Tibial artery (tissue), 4 donors: Measurements from ENCODE around the gene USHBP1.
A peak's percentile ranks its signal among the peaks of the same experiment; 100 is the strongest.

Experiments used
- DNase-seq, 2 donors: peaks; one replicate each; pipeline ENCODE4 v3.0.0-alpha.2; 2019
- H3K27ac ChIP-seq, 2 donors: fragments of 200-600 bp; sonication (generic) in 1 of 2; 1 replicate in 1 of 2; 2 replicates in 1 of 2; pipeline ENCODE4 v1.5.1; 2018 to 2019; ENCODE audit warnings: mild to moderate bottlenecking in 1 of 2
- H3K27me3 ChIP-seq, 2 donors: fragments of 200-600 bp; sonication (generic) in 1 of 2; one replicate each; pipeline versions ENCODE4 v1.5.1 to v1.6.0; 2016 to 2019
- H3K36me3 ChIP-seq, 3 donors: fragments of 200-600 bp; sonication (generic) in 2 of 3; one replicate each; pipeline ENCODE4 v1.5.1; 2016 to 2019; ENCODE audit warnings: mild to moderate bottlenecking in 2 of 3
- H3K4me1 ChIP-seq, 4 donors: fragments of 200-600 bp; sonication (generic) in 2 of 4; 1 replicate in 3 of 4; 2 replicates in 1 of 4; pipeline ENCODE4 v1.5.1; 2016 to 2019
- H3K4me3 ChIP-seq, 2 donors: fragments of 200-600 bp; sonication (generic) in 1 of 2; 1 replicate in 1 of 2; 2 replicates in 1 of 2; pipeline ENCODE4 v1.5.1; 2018 to 2019; ENCODE audit warnings: mild to moderate bottlenecking in 2 of 2
- H3K9me3 ChIP-seq, 3 donors: fragments of 200-600 bp; sonication (generic) in 1 of 3; one replicate each; pipeline ENCODE4 v1.5.1; 2016 to 2019
- intact Hi-C: fragments of 100-400 bp; cut with DNase I; formaldehyde crosslinking; loops from one replicate; pipeline ENCODE4 v1.15.0; 2023; ENCODE audit warnings: low total_unique reads
- TF ChIP-seq, protein P1 (sequence below), 2 experiments: fragments of 200-600 bp in 1 of 2; fragments of 450-650 bp in 1 of 2; IDR thresholded peaks; one replicate each; pipeline ENCODE4 v1.5.1; 2017 to 2019; ENCODE audit warnings: antibody characterized with exemption in 2 of 2, mild to moderate bottlenecking in 1 of 2, moderate library complexity in 1 of 2

Gene USHBP1

DNA sequence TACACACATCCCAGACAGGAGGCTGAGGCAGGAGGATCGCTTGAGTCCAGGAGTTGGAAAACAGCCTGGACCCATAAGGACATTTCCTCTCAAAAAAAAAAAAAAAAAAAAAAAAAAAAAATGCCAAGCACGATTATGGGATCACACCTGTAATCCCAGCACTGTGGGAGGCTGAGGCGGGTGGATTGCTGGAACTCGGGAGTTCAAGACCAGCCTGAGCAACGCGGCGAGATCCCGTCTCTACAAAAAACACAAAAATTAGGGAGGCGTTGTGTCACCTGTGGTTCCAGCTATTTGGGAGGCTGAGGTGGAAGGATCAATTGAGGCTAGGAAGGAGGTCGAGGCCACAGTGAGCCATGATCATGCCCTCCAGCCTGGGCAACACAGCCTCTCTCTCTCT lies 39.5 kb downstream of the USHBP1 start:
- Histone ChIP-seq H3K4me3 (peak overlapping the region in 1 of 2 donors; percentile 65), H3K36me3 (peaks cover 0 to 15% (median 5%) of the 10 kb centered on the region in 3 donors), H3K27me3 (no peaks in the 10 kb centered on the region), H3K4me1 (peaks cover 0 to 22% (median 10%) of the 10 kb centered on the region in 4 donors), H3K9me3 (no peaks in the 10 kb centered on the region), H3K27ac (no peak overlapping the region)
- DNase-seq = no peak
- TF ChIP-seq, protein P1, sequence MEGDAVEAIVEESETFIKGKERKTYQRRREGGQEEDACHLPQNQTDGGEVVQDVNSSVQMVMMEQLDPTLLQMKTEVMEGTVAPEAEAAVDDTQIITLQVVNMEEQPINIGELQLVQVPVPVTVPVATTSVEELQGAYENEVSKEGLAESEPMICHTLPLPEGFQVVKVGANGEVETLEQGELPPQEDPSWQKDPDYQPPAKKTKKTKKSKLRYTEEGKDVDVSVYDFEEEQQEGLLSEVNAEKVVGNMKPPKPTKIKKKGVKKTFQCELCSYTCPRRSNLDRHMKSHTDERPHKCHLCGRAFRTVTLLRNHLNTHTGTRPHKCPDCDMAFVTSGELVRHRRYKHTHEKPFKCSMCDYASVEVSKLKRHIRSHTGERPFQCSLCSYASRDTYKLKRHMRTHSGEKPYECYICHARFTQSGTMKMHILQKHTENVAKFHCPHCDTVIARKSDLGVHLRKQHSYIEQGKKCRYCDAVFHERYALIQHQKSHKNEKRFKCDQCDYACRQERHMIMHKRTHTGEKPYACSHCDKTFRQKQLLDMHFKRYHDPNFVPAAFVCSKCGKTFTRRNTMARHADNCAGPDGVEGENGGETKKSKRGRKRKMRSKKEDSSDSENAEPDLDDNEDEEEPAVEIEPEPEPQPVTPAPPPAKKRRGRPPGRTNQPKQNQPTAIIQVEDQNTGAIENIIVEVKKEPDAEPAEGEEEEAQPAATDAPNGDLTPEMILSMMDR (IDR thresholded peaks at IDR 0.05) = no peak
- intact Hi-C loops = no loop called here

DNA sequence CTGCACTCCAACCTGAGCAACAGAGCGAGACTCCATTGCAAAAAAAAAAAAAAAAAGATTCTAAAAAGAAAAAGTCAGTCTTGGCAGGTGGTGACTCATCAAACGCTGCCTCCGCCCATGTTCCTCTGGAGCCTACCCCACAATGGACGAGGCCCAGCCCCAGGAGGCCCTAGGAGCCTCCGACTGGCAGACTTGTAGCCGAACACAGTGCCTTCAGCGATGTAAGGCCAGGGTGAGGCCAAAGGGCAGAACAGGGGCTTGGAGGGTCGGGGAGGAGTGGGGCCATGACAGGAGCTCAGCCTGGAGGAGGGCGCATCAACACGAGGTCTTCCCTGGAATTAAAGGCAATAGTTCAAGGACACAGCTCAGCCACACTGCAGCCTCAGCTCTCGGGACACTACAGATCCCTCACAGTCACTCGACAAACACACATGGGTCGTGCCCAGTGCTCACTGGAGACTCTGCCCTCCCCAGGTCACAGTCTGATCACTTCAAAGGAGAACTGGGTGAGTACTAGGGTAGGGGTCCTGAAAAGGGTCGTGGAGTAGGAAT lies 44.3 kb downstream of the USHBP1 start:
- Histone ChIP-seq H3K27ac (peak overlapping the region in 1 of 2 donors; percentile 42), H3K4me1 (peaks cover 0 to 16% (median 9%) of the 10 kb centered on the region in 4 donors), H3K27me3 (no peaks in the 10 kb centered on the region), H3K36me3 (peaks cover 14 to 29% (median 19%) of the 10 kb centered on the region in 3 donors), H3K4me3 (no peak overlapping the region), H3K9me3 (no peaks in the 10 kb centered on the region)
- no peak for DNase-seq
- TF ChIP-seq, protein P1 (IDR thresholded peaks at IDR 0.05) = no peak
- intact Hi-C loops = no loop called here

DNA sequence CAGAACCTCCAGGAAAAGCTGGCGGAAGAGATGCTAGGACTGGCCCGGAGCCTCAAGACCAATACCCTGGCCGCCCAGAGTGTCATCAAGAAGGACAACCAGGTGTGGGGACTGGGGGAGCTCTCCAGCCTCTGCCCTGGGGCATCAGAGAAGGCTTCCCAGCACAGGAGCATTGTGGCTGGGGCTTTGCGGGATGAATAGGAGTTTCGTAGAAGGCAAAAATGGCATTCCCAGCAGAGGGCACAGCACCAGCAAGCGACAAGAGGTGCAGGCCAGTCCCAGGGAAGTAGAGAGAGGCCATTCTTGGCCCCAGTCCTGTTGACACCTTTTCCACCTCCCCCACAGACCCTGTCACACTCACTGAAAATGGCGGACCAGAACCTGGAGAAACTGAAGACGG lies 45.3 kb downstream of the USHBP1 start:
- TF ChIP-seq, protein P1 (IDR thresholded peaks at IDR 0.05) = no peak

DNA sequence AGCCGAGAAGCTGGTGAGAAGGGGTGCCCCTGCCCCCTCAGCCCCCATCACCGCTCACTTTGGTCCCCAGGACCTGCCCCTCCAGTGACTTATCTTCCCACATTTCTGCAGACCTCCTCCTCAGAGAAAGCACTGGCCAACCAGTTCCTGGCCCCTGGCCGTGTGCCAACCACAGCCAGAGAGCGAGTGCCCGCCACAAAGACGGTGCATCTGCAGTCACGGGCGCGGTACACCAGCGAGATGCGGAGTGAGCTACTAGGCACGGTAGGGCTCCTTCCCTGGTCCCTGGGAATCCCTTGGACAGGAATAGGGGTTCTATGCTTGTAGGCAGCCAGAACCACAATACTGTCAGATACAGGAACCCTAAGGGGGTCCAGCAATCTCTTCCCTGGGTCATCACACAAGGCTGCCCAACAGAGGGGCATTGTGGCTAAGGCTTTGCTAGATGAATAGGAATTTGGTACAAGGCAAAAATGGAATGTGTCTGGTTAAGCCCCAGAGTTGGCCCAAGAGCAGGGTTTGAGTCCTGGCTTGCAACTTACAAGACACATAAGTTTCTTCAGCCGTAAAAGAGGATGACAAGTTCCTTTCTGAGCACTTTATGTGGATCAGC lies 48.4 kb downstream of the USHBP1 start:
- Histone ChIP-seq H3K36me3 (peaks cover 29 to 55% (median 39%) of the 10 kb centered on the region in 3 donors), H3K4me3 (peak overlapping the region; percentile 66 to 93), H3K27me3 (no peaks in the 10 kb centered on the region), H3K27ac (peak overlapping the region; percentile 89 to 91), H3K4me1 (peaks cover 0 to 24% (median 16%) of the 10 kb centered on the region in 4 donors), H3K9me3 (no peaks in the 10 kb centered on the region)
- no peak for DNase-seq
- intact Hi-C loops = no loop called here
- TF ChIP-seq, protein P1 (IDR thresholded peaks at IDR 0.05) = no peak

More for the DNA sequence above, 45.3 kb downstream of the USHBP1 start:
- H3K4me3 ChIP-seq = no peak overlapping the region
- H3K4me1 ChIP-seq = peaks cover 0 to 24% (median 16%) of the 10 kb centered on the region in 4 donors
- H3K27me3 ChIP-seq = no peaks in the 10 kb centered on the region
- H3K27ac ChIP-seq = no peak overlapping the region
- no peak for DNase-seq
- peaks cover 14 to 29% (median 19%) of the 10 kb centered on the region in 3 donors for H3K36me3 ChIP-seq
- H3K9me3 ChIP-seq = no peaks in the 10 kb centered on the region
- intact Hi-C loops = no loop called here

DNA sequence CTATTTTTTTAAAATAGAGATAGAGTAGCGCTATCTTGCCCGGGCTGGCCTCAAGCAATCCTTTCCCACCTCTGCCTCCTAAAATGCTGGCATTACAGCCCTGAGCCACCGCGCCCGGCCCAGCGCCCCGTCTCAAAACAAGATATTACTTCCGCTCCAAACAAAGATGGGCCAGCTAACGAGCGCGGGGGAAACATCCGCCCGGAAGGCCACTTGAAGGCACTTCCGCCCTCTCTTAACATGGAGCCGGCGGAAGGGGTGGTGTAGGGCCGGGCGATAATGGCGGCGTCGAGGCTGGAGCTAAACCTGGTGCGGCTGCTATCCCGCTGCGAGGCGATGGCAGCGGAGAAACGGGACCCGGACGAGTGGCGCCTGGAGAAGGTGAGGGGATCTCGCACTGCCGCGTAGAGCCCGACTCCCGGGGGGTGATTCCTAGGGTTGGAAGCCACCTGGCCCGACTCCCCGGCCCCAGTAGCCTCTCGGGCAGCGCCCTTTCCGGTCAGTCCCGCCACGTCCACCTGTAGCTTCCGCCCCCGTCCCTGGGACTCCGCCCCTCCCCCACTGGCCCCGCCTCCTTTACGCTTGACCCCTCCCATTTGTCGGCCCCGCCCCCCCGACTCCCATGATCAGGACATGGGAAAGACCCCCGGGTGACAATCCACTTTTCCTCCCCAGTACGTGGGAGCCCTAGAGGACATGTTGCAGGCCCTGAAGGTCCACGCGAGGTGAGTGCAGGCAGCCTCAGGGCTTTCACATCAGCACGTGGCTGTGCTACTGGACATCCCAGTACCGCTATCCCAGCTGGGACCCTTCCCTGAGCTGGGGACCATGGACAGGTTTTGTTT lies 49.2 kb downstream of the USHBP1 start, which contains the start of gene USE1:
USE1 (plus strand) TSS at position 231 of the 845 bp plus-strand sequence; CDS start at position 280, 49 bp downstream.
- peak; percentile 94 for DNase-seq
- TF ChIP-seq, protein P1 (IDR thresholded peaks at IDR 0.05) = no peak
- Histone ChIP-seq H3K36me3 (peaks cover 37 to 63% (median 47%) of the 10 kb centered on the region in 3 donors), H3K4me1 (peaks cover 0 to 22% (median 16%) of the 10 kb centered on the region in 4 donors), H3K27ac (peak within 1 kb of the TSS; percentile 89 to 91), H3K4me3 (peak within 1 kb of the TSS; percentile 66 to 93), H3K9me3 (no peaks in the 10 kb centered on the region), H3K27me3 (no peaks in the 10 kb centered on the region)
- intact Hi-C loops = no loop called here
